HG03175 (cell line): ENCODE results near the gene FUZ.

Experiments used
- ATAC-seq: cut with Tn5 transposase; IDR thresholded peaks from one replicate; pipeline ENCODE4 v1.9.1; 2021; ENCODE audit warnings: mild to moderate bottlenecking, moderate library complexity; ENCODE audit not compliant: unreplicated experiment

The FUZ gene

GRCh38 chr19:49786376-49786820, 26.7 kb downstream of the FUZ start:
- ATAC-seq: no peak

- ATAC-seq: no peak
Observed at GRCh38 chr19:49782515-49782914, 30.6 kb downstream of the FUZ start.

GRCh38 chr19:49781394-49781793, 31.7 kb downstream of the FUZ start:
- no peak for ATAC-seq

GRCh38 chr19:49780861-49781260, 32.2 kb downstream of the FUZ start:
- no peak for ATAC-seq

GRCh38 chr19:49779731-49780555, 33.1 kb downstream of the FUZ start:
- ATAC-seq: no peak

- no peak for ATAC-seq
Observed at GRCh38 chr19:49776371-49776764, 36.7 kb downstream of the FUZ start.

- ATAC-seq: no peak
Observed at GRCh38 chr19:49775742-49776370, 37.2 kb downstream of the FUZ start.

GRCh38 chr19:49774969-49775368, 38.1 kb downstream of the FUZ start:
- ATAC-seq: no peak

GRCh38 chr19:49773663-49774350, 39.3 kb downstream of the FUZ start:
- ATAC-seq: no peak

- ATAC-seq: no peak
Observed at GRCh38 chr19:49772850-49773432, 40.2 kb downstream of the FUZ start.

GRCh38 chr19:49771674-49772139, 41.4 kb downstream of the FUZ start:
- ATAC-seq: no peak

- ATAC-seq: no peak
Observed at GRCh38 chr19:49770529-49770928, 42.6 kb downstream of the FUZ start.

GRCh38 chr19:49767967-49768581, 45.0 kb downstream of the FUZ start:
- ATAC-seq: no peak

- ATAC-seq: no peak
Observed at GRCh38 chr19:49767381-49767780, 45.7 kb downstream of the FUZ start.

- ATAC-seq: no peak
Observed at GRCh38 chr19:49766930-49767299, 46.2 kb downstream of the FUZ start, which contains the start of gene AP2A1. AP2A1 (plus strand) TSS chr19:49767001; CDS start chr19:49767134, 133 bp downstream.

- peak; percentile 94 for ATAC-seq
Observed at GRCh38 chr19:49766007-49766929, 46.8 kb downstream of the FUZ start.

GRCh38 chr19:49764341-49764740, 48.8 kb downstream of the FUZ start:
- ATAC-seq: no peak

GRCh38 chr19:49763230-49763629, 49.9 kb downstream of the FUZ start, which contains the start of gene TSKS:
TSKS (minus strand) TSS chr19:49763306; CDS start chr19:49763247, 59 bp downstream.
- no peak for ATAC-seq

GRCh38 chr19:49761625-49762311, 51.3 kb downstream of the FUZ start:
- ATAC-seq: no peak
